ENCODE data around the gene PTPRN2.
"Not testable (repeated sequence)": the region's sequence is repeated elsewhere in the genome, so short reads cannot be mapped to it uniquely, and the experiment has no call there.

PTPRN2 gene

DNA sequence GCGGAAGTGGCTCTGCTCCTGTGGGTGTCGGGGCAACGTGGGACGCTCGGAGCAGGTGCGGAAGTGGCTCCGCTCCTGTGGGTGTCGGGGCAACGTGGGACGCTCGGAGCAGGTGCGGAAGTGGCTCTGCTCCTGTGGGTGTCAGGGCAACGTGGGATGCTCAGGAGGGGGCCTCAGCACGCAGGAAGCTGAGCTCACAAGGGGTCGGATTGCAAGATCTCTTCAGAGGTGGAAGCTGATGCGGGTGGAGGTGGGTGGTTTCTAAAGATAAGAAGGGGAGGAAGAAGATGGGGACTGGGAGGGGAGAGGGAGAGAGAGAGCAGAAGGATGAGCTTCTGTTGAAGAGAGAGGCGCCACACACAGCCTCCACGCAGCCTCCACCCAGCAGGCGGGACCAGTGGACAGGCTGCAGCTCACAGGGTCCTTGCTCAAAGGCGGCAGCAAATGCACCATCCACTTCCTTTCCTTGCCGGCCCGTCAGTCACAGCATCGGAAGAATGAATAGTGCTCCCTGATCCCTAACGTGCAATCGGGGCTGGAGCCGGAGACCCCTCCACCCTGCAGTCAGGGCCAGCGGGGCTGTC lies 78.7 kb downstream of the PTPRN2 start:
- DNase-seq, result no peak

DNA sequence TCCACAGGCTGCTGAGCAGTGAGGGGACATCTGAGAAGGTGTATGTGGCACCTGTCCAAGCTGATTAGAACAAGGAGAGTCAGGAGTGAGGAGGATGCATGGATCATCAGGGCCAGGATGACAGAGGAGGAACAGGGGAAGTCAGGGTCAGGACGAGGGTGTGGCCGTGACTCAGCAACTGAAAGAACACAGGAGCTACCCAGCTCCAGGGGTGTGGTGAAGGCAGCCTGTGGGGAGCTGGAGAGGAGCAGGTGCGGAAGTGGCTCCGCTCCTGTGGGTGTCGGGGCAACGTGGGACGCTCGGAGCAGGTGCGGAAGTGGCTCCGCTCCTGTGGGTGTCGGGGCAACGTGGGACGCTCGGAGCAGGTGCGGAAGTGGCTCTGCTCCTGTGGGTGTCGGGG lies 79.3 kb downstream of the PTPRN2 start:
- DNase-seq, result not testable (repeated sequence)

DNA sequence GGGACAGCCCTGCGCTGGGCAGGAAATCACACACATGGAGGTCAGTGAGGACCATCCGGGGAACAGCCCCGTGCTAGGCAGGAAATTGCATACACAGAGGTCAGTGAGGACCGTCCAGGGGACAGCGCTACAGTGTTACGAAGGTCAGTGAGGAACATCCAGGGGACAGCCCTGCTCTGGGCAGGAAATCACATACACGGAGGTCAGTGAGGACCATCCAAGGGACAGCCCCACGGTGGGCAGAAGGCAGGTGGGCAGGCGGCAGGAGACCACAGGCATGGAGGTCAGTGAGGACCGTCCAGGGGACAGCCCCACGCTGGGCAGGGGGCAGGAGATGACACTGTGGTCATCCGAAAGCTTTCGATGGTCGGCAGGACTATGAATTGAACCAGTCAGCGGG lies 79.7 kb downstream of the PTPRN2 start:
- no peak for DNase-seq

DNA sequence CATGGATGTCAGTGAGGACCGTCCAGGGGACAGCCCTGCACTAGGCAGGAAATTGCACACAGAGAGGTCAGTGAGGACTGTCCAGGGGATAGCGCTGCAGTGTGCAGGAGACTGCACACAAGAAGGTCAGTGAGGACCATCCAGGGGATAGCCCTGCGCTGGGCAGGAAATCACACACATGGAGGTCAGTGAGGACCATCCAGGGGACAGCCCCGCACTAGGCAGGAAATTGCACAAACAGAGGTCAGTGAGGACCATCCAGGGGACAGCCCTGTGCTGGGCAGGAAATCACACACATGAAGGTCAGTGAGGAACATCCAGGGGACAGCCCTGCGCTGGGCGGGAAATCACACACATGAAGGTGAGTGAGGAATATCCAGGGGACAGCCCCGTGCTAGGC lies 80.4 kb downstream of the PTPRN2 start:
- not testable (repeated sequence) for DNase-seq

DNA sequence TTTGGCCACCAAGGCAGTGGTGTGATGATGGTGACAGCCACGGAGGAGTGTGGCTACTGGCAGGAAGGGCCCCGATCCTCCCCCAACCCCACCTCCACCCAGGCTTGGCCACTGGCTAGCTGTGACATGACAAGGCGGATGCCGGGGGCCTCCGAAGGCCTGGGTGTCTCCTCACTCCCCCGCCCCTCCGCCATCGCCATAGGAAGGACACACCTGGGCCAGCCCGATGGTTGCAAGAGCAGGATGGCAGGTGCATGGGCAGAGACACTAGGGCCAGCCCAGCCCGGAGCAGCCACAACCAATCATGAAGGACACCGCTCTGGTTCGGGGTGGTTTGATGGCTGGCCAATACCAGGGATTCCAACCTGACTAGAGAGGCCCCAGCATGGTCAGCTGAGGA lies 81.0 kb downstream of the PTPRN2 start:
- DNase-seq, result no peak

DNA sequence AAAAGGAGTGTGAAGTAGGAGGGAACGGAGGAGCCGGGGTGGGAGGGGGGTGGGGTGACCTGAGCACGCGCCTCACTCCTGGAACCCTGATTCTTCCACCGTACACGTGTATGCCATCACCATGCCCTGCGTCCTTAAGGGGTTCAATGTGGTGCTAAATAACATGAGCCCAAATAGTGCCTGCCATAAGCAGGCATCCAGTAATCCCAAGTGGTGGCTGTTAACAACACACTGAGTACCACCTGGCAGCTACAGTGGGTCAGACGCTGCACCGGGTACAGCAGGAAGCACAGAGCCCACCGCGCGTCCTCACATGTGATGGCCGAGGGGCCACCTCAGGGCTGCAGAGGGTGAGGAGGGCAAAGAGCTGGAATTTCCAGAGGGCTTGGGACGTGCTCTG lies 81.9 kb downstream of the PTPRN2 start:
- DNase-seq, result no peak

DNA sequence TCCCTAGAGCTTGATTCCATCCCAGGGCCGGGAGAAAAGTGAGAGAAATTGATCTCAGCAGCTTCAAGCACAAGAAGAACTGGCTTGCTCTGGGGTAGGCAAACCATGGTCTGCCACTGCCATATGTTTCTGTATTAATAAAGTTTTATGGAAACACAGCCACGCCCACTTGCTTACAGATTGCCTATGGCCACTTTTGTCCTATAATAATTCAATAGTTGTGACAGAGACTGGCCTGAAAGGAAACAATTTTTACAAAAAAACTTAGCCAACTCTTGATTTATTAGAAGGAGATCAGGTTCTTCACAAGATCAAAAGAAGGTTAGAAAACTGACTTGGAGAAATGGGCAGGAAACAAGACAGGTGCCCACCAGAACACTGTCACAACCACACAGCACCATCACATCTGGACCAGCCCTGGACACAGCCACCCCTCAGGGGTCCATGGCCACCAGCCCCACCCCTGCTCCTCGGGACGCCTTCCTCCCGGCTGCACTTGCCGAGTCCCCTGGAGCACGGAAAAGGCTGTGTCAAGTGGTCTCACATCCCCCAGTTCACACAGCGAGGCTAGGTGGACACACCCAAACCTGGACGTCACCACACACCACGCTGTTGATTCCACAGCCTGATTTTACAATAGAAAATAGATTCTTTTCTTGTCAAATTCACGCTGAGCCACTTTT lies 85.4 kb downstream of the PTPRN2 start:
- DNase-seq, result no peak

DNA sequence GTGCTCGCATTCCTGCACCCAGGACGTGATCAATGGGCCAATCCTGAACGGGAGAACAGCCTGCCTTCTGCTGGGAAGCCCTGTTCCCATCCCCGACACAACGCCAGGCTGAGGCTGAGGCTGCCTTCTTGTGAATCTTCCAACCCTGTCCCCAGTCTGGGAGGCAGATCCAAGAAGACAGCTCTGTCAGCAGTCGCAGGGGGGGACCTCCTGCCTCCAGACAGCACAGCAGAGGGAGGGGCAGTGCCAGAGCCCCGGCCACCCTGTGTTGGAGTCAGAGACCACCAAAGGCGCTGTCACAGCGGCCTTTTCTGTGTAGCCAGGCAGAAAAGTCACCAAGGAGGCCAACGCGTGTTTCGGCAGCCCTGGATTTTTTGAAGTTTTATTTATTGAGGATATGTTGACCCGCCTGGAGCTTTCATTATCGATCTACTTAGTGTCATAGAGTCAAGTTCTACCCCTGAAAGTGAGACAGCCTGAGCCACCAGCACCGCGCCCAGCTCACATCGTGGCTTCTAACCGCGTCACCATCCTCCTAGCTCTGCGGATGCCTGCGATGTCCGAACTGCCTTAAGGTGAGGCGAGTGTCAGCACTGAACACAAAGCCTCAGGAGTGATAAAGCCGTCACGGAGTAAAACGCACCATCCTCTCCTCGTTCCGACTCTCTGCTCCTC lies 86.1 kb downstream of the PTPRN2 start:
- DNase-seq, result no peak

DNA sequence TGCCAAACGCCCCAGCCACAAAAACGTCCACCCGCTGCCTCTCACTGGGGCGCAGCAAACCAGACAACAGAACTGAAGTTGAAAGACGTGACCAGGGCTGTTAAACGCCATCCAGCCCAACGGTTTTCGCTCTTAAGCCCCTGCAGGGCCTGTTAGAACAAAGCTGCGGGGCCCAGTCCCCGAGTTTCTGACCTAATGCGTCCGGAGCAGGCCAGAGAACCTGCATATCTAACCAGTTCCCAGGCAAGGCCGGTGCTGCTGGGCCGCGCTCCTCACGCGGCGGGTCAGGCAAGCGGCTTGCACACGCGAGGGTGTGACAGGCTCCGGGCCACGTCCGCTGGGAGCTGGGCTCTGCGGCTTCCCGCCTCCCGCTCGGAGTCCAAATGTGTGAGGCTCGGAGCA lies 87.0 kb downstream of the PTPRN2 start:
- no peak for DNase-seq

DNA sequence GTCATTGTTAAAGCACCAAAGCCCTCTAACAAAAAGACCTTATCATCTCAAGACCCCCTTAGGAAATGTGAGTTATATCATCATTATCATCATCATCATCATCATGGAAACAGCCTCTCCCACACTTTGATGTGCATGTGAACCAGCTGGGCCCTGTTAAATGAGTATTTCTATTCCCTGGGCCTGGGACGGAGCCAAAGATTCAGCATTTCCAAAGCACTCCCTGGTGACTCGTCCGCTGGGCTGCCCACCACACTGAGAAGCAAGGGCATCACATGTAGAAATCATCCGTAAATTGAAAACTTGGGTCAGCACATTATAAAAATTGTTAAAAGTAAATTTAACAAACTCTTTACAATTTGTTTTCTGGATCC lies 88.6 kb downstream of the PTPRN2 start:
- no peak for DNase-seq

DNA sequence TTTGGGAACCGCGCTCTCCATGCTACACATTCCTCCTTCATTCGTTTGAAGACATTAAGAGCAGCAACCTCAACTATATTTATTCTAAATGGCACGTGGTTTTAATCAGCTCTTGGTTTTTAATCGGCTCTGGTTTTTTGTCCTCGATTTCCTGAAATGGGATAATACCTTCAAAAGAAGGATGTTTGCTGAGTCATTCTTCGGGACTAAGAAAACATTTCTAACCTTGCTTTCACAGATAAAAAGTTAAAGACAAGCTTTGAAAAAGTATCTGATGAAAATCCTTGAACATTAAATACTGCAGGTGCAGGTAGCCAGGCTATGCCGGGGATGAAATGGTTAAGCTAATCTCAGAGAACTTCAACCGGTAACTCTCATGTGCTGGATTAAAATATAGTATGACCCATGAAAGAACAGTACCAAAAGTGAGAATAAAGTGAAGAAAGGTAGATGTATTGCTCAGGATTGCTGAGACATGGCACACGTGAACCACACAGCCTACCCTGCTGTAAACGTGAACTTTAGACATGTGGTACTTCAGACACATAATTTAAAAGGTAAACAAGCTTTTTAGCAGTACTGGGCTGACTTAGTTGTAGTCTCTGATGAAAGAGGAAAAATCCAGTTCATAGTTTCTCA lies 89.1 kb downstream of the PTPRN2 start:
- DNase-seq, result no peak

DNA sequence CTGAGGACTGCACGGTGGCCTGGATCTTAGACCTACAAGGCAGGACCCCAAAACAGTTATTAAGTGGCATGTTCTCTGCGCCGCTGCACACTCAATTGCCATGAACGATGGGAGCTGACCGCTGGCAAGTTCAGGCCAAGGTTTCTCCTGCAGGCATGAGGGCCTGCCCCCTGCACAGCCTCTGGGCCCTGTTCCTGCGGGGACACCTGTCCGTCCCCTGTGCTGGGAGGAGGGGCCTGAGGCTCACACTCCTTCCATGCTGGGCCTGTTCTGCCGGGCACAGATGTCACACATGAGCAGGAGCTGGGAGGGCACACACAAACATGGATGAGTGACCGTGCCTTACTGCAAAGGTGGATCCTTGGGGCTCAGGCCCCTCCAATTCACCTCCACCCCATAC lies 90.0 kb downstream of the PTPRN2 start:
- DNase-seq, result no peak

DNA sequence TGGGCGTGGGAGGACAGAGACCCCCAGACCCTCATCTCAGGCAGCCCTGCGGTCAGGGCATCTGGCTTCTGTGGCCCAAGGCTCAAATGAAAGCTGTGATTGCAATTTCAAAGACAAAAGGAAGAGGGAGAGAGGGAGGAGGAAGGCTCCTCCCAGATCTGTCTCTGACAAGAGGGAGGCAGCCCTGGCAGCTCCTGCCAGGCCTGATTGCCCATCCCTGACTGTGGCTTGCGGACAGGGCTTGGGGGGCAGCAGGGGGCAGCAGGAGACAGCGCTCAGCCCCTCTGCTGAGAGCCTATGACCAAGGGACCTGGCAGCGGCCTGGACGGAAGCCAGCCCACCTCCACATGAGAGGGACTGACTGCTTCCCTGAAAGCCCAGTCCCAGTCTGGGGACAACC lies 91.8 kb downstream of the PTPRN2 start:
- DNase-seq, result peak; percentile 88

DNA sequence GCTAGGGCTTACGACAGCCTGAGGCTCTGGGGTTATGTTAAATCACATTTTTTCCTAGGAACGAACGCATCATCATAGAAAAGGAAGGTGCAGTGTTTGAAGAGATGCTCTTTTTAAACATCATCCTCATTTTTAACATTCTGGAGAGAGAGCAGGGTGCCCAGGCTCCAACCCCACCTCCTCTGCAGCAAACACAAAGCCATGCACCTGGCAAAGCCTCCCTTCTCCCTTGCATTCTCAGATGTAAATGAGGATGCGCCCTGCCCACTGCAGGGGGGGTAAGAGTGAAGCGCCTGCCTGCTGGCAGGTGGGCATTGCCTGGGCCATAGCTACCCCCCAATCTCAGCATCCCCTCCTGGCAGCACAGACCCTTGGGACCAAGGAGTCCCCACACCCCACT lies 92.4 kb downstream of the PTPRN2 start:
- DNase-seq, result no peak

DNA sequence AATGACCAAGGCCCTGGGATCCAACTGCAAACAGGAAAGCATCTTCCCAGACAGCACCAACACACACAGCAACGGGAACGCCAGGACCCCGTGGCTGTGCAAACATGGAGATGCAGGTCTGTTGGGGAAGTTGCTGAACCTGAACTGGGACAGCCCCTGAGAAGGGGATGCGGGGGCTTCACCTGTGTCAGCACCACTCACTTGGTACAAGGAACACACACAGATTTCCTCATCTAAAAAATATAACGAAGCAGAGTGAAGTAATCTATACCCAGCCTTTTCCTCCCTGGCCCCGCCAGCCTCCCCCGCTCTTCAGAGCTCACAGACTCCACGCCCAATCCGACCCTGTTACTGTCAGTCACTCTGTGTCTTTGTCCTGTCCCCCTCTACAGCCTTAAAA lies 93.0 kb downstream of the PTPRN2 start:
- no peak for DNase-seq

DNA sequence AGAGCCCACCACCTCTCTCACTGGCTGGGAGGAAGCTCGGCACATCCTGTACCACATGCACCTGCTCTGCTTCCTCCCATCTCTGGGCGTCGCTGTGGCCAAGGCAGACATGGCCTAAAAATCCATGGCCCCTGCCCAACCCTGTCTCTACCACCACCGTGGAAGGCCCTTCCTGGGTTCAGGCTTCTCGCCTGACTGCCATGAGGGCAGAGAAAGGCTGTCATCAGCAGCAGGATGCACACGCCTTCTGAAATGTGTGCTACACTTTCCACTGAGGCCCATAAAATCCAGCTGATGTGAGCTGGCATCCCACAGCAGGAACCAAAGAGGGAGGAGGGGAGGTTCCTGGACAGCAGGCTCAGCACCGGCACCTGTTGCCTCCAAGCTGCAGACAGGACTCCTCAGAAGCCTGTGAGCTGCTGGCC lies 93.4 kb downstream of the PTPRN2 start:
- DNase-seq, result no peak

DNA sequence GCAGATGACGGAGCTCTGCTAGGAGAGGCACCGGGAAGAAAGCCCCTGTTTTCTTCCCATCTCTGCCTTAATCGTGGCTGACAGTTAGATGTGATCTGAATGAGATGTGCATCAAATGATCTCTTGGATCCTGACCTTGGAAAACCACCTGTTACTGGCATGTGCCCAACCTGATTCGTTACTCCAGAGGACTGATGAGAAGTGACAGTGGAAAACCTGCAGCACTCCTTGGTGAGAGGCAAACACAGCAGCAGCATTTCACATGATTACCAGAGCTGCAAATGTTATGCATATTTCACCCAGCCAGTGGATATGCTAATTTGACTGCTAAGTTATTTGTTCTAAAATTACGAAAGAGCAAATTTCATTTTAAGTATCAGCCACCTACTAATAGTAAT lies 95.3 kb downstream of the PTPRN2 start:
- DNase-seq, result no peak

DNA sequence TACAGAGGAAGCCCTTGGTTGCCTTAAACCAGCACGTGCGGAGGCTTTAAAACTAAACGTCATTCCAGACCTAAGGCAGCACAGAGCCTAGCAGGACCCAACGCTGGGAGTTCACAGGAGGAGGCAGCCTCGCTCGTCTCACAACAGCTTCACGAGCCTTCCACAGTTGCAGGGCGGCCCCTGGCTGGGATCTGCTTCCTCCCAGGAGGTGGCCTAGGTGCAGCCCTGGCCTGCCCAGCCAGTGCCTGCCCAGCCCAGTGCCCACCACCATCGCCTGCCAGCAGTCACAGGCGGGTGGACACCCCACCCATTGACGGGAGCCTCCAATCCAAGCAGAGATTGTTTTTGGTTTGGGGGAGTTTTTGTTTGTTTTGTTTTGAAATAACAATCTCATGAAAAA lies 96.5 kb downstream of the PTPRN2 start:
- DNase-seq, result no peak

DNA sequence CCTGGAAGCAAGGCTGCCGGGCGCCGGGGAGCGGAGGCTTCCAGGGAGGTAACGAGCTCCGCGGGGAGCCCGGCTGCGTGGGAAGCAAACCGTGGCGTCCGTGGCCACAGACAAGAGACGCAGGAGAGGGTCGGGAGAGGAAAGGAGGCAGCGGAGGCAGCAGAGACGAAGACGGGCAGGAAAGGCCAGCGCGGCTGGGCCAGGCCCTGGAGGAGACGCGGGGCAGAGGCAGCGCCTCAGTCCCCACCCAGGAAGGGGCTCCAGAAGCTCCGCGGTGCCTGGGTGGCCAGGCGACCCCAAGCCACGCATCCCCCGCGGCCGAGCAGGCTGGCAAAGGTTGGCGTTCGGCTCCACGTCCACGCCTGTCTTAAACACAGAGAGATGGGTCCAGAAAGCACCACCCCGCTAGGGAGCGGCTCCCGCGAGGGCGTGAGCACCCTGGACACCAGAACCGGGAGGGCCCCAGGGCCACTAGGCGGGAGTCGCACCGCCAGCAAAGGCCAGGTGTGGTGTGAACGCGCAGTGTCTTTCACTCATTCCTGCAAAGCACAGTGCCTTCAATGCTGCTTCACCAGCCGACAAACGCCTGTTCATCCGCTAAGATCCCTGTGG lies 97.3 kb downstream of the PTPRN2 start:
- no peak for DNase-seq

DNA sequence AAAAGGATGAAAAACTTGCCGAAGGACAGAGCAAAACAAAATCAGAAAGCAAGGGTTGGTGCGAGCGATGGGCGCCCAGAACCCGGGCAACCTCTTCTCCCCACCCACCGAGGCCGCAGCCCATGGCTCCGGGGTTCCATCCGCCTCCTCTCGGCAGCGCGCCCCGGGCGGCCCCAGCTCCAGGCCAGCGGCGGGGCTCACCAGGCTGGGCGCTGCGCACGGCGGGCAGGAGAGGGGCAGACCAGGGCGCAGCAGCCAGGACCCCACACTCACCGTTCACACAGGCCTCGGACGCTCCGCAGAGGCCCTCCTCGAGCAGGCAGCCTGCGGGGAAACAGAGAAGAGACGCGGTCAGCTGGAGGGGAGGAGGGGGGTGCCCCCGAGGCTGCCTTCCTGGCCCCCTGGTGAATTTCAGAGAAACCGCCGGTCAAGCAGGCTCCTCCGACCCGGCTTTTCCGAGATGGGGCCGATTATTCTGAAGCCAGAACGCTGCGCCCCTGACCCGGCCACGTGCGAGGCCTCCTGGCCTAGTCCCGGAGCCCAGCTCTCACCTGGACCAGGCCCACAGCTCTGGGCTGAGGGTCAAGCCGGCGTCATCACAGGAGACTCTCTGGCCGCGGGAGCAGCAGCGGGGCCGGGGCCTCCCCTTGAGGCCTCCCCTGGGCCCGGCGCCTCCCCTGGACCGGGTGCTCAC lies 98.0 kb downstream of the PTPRN2 start:
- DNase-seq, result no peak

DNA sequence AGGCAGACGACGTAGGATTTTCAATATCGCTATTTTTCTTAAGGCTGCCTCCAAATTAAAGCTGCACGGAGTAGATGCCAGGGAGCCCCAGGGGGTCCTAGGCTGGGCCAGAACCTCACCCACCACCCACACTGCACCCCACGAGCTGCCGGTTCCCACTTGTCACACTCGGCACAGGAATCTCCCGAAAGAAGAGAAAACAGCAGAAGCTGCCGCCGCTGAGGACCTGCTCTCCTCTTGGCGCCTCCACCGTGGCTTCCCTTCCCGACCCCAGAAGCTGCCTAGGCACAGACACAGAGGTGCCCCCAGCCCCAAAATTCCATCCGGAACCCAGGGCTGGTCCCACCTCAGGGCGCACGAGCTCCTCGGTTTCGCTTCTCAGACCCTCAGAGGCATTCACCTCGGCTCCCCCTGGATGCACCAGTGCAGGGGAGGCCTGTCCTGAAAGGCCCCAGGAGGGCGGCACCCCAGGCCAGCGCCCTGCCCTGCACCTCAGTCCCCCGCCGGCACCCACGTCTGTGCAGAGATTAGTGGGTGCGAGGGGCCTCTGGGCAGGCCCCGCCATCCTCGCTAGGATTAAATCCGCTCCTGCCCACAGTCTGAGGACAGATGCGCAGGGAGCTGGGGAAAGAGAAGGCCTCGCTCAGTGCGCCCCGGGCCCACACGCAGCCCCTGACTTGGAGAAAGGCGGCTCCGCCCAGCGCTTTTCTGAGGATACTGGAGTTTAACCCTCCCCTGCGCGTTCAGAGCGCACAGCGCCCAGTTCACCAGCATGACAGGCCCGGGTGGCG lies 99.2 kb downstream of the PTPRN2 start:
- DNase-seq, result no peak

DNA sequence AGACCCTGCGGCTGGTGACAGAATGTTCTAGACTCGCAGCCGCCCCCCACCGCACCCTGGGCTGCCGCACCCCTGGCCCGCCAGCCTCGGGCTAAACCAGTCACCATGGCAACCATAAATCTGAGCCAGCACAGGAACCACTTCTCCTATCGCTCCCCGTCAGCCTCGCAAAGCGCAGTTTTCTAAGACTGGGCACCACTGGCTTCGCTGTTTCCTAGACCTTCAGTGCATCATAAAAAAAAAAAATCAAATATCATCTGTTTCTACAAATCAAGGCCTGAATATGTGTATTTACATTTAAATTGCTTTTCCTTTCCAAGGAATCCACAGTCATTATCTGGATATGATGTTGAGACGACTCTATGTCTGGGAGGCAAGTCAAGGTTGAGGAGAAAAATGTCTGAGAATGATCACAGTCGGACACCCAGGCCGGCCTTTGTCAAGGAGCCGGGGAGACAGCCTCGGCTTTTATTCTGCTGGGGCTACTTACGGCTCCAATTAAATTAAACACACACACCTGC lies 99.9 kb downstream of the PTPRN2 start:
- DNase-seq, result peak; percentile 84
